HCT116 (cell line): Measurements from ENCODE around the gene LPCAT2. TPM values are rescaled to one million over a fixed set of nuclear protein-coding genes. Genes with fewer than 3 reads are reported as not detected.

Experiments
- ATAC-seq: fragments of 200-7000 bp; cut with Tn5 transposase; 2 replicates; pipeline ENCODE4 v1.9.1; 2020; ENCODE audit warnings: mild to moderate bottlenecking, moderate library complexity
- BruUV-seq: library from RNA; stranded (reverse); fragments of 400-500 nt; replicated peaks from 2 replicates; lab custom pipeline; 2021; lab: Mats Ljungman, UMichigan
- CTCF ChIA-PET: fragments of 300-600 bp; sonication (Branson Sonifier 250); formaldehyde crosslinking; loops from one replicate; lab custom pipeline; 2021; ENCODE audit warnings: antibody characterized with exemption; lab: Charles Lee
- POLR2A ChIA-PET: fragments of 300-600, 350-600 bp; sonication (Branson Sonifier 250); formaldehyde crosslinking; loops from one replicate; lab custom pipeline; 2021; ENCODE audit warnings: antibody characterized with exemption; lab: Charles Lee
- RAD21 ChIA-PET, 2 experiments: fragments of 300-600 bp; sonication (Branson Sonifier 250); formaldehyde crosslinking; loops; one replicate each; lab custom pipeline; 2023; ENCODE audit warnings: low total read pairs in 2 of 2; ENCODE audit not compliant: uncharacterized antibody in 2 of 2, unreplicated experiment in 2 of 2, low non-redundant PET in 1 of 2; lab: Charles Lee
- DNase-seq: peaks from one replicate; pipeline ENCODE4 v3.0.0-alpha.2; 2010; ENCODE audit warnings: low read depth, low spot score
- H2AFZ ChIP-seq: fragments of 200-600 bp; shearing (Covaris generic), sonication (generic); 2 replicates; pipeline ENCODE4 v1.6.1; 2017; ENCODE audit warnings: low read depth, mixed run types, mixed read lengths, antibody characterized with exemption, low read length; ENCODE audit not compliant: poor library complexity, severe bottlenecking
- H3K27ac ChIP-seq: 2 replicates; pipeline ENCODE4 v1.5.1; 2012; ENCODE audit warnings: low read depth, low read length
- H3K27me3 ChIP-seq: fragments of 200-600 bp; sonication (generic); 2 replicates; pipeline ENCODE4 v1.6.1; 2016; ENCODE audit warnings: mixed run types, low read length, mixed read lengths; ENCODE audit not compliant: insufficient read depth
- H3K36me3 ChIP-seq, 2 experiments: fragments of 200-500 bp in 1 of 2; fragments of 200-600 bp in 1 of 2; sonication (Bioruptor generic) in 1 of 2; sonication (generic) in 1 of 2; 2 replicates each; pipeline versions ENCODE4 v1.5.1 to v1.6.1; 2014 to 2016; ENCODE audit warnings: low read length in 2 of 2, inconsistent platforms in 1 of 2, mixed read lengths in 1 of 2, mixed run types in 1 of 2; ENCODE audit not compliant: insufficient read depth in 2 of 2, control insufficient read depth in 1 of 2
- H3K4me1 ChIP-seq, 2 experiments: fragments of 200-600 bp in 1 of 2; sonication (generic) in 1 of 2; 2 replicates each; pipeline versions ENCODE4 v1.5.1 to v1.6.1; 2012 to 2017; ENCODE audit warnings: low read length in 2 of 2, inconsistent platforms in 1 of 2, mild to moderate bottlenecking in 1 of 2, mixed read lengths in 1 of 2, mixed run types in 1 of 2, moderate library complexity in 1 of 2; ENCODE audit not compliant: insufficient read depth in 2 of 2, control insufficient read depth in 1 of 2
- H3K4me2 ChIP-seq: fragments of 200-600 bp; sonication (generic); 2 replicates; pipeline ENCODE4 v1.6.1; 2017; ENCODE audit warnings: mixed run types, low read length, mixed read lengths
- H3K4me3 ChIP-seq, 2 experiments: fragments of 200-600 bp in 1 of 2; sonication (generic) in 1 of 2; replicated peaks in 1 of 2; 2 replicates each; pipeline ENCODE4 v1.5.1; 2011 to 2016; ENCODE audit warnings: low read length in 2 of 2, control low read depth in 1 of 2, low read depth in 1 of 2, mild to moderate bottlenecking in 1 of 2, mixed read lengths in 1 of 2, mixed run types in 1 of 2
- H3K79me2 ChIP-seq: fragments of 200-600 bp; sonication (generic); 2 replicates; pipeline ENCODE4 v1.6.1; 2017; ENCODE audit warnings: mild to moderate bottlenecking, mixed run types, low read length, moderate library complexity, mixed read lengths; ENCODE audit not compliant: insufficient read depth
- H3K9ac ChIP-seq: fragments of 200-600 bp; sonication (generic); 2 replicates; pipeline ENCODE4 v1.6.1; 2016; ENCODE audit warnings: low read length, mixed read lengths
- H3K9me2 ChIP-seq: fragments of 200-600 bp; sonication (generic), shearing (Covaris generic); 2 replicates; pipeline ENCODE4 v1.6.1; 2017; ENCODE audit warnings: mixed run types, mild to moderate bottlenecking, moderate library complexity; ENCODE audit not compliant: insufficient read depth
- H3K9me3 ChIP-seq, 2 experiments: fragments of 200-500 bp in 1 of 2; fragments of 200-600 bp in 1 of 2; sonication (Bioruptor generic) in 1 of 2; sonication (generic) in 1 of 2; 2 replicates each; pipeline ENCODE4 v1.6.1; 2014 to 2017; ENCODE audit warnings: low read length in 2 of 2, mixed read lengths in 2 of 2, inconsistent platforms in 1 of 2, low read depth in 1 of 2, mild to moderate bottlenecking in 1 of 2, mixed run types in 1 of 2, moderate library complexity in 1 of 2; ENCODE audit not compliant: control insufficient read depth in 1 of 2, insufficient read depth in 1 of 2
- H4K20me1 ChIP-seq: fragments of 200-600 bp; sonication (generic), shearing (Covaris generic); 2 replicates; pipeline ENCODE4 v1.6.1; 2017; ENCODE audit warnings: mixed run types, mild to moderate bottlenecking, moderate library complexity; ENCODE audit not compliant: insufficient read depth
- CEBPB ChIP-seq: IDR thresholded peaks from 2 replicates; pipeline ENCODE4 v1.6.1; 2012; ENCODE audit warnings: low read depth
- EGR1 ChIP-seq: IDR thresholded peaks from 2 replicates; pipeline ENCODE4 v1.6.1; 2012; ENCODE audit warnings: low read depth
- ELF1 ChIP-seq: IDR thresholded peaks from 2 replicates; pipeline ENCODE4 v1.6.1; 2012; ENCODE audit warnings: low read depth, borderline replicate concordance
- EZH2 ChIP-seq: fragments of 200-600 bp; sonication (generic); IDR thresholded peaks from 2 replicates; pipeline ENCODE4 v1.6.1; 2017; ENCODE audit warnings: antibody characterized with exemption, mixed run types
- JUND ChIP-seq: IDR thresholded peaks from 2 replicates; pipeline ENCODE4 v1.6.1; 2012
- POLR2AphosphoS5 ChIP-seq: IDR thresholded peaks from 2 replicates; pipeline ENCODE4 v1.6.1; 2011; ENCODE audit warnings: mild to moderate bottlenecking, low read depth, low read length, moderate library complexity
- SRF ChIP-seq: IDR thresholded peaks from 2 replicates; pipeline ENCODE4 v1.6.1; 2012; ENCODE audit warnings: low read depth
- YY1 ChIP-seq: IDR thresholded peaks from 2 replicates; pipeline ENCODE4 v1.6.1; 2011; ENCODE audit warnings: low read length, low read depth, moderate library complexity, mild to moderate bottlenecking; ENCODE audit not compliant: insufficient replicate concordance; ENCODE audit errors: extremely low read depth
- ZFX ChIP-seq: fragments of 450-650 bp; IDR thresholded peaks from 2 replicates; pipeline ENCODE4 v1.6.1; 2017
- ZNF274 ChIP-seq: fragments of 200-500 bp; sonication (Bioruptor generic); IDR thresholded peaks from 2 replicates; pipeline ENCODE4 v1.6.1; 2014; ENCODE audit warnings: mild to moderate bottlenecking, low read depth, low read length, inconsistent platforms
- intact Hi-C: fragments of 100-400 bp; cut with micrococcal nuclease; formaldehyde crosslinking; loops from 2 replicates; pipeline ENCODE4 v1.10.0; 2022
- total RNA-seq: library from RNA; stranded (reverse); gene quantifications from one replicate; pipeline ENCODE4 v1.2.1, GENCODE V29; 2021; ENCODE audit not compliant: unreplicated experiment
- TF ChIP-seq, protein P1 (sequence below): IDR thresholded peaks from 2 replicates; pipeline ENCODE4 v1.6.1; 2012; ENCODE audit warnings: low read depth

Gene LPCAT2
- total RNA-seq, 1 experiment from 2014 or later: 13.1 TPM

DNA sequence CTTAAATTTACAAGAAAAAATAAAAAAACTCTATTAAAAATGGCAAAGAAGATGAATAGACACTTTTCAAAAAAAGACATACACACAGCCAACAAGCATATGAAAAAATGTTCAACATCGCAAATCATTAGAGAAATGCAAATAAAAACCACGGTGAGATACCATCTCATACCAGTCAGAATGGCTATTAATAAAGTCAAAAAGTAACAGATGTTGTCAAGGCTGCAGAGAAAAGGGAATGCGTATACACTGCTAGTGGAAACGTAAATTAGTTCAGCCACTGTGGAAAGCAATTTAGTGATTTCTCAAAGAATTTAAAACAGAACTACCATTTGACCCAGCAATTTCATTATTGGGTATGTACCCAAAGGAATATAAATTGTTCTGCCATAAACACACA is 89.1 kb downstream of the LPCAT2 start:
- Histone ChIP-seq H3K36me3 (no peaks in the 10 kb centered on the region), H4K20me1 (no peaks in the 10 kb centered on the region), H3K9me3 (no peaks in the 10 kb centered on the region), H3K4me3 (no peak overlapping the region), H3K4me1 (no peaks in the 10 kb centered on the region), H3K79me2 (no peaks in the 10 kb centered on the region), H3K27ac (no peak overlapping the region), H3K9me2 (no peaks in the 10 kb centered on the region), H2AFZ (no peak overlapping the region), H3K9ac (no peak overlapping the region), H3K27me3 (peaks cover 12% of the 10 kb centered on the region), H3K4me2 (no peak overlapping the region)
- DNase-seq: no peak
- ChIA-PET CTCF (no interaction called here), POLR2A (no interaction called here), RAD21 (no interaction called here)
- TF ChIP-seq EZH2 (no peak), ZNF274 (no peak), YY1 (no peak), SRF (no peak), POLR2AphosphoS5 (no peak), ZFX (no peak), ELF1 (no peak), JUND (no peak), CEBPB (no peak), EGR1 (no peak)
- TF ChIP-seq, protein P1, sequence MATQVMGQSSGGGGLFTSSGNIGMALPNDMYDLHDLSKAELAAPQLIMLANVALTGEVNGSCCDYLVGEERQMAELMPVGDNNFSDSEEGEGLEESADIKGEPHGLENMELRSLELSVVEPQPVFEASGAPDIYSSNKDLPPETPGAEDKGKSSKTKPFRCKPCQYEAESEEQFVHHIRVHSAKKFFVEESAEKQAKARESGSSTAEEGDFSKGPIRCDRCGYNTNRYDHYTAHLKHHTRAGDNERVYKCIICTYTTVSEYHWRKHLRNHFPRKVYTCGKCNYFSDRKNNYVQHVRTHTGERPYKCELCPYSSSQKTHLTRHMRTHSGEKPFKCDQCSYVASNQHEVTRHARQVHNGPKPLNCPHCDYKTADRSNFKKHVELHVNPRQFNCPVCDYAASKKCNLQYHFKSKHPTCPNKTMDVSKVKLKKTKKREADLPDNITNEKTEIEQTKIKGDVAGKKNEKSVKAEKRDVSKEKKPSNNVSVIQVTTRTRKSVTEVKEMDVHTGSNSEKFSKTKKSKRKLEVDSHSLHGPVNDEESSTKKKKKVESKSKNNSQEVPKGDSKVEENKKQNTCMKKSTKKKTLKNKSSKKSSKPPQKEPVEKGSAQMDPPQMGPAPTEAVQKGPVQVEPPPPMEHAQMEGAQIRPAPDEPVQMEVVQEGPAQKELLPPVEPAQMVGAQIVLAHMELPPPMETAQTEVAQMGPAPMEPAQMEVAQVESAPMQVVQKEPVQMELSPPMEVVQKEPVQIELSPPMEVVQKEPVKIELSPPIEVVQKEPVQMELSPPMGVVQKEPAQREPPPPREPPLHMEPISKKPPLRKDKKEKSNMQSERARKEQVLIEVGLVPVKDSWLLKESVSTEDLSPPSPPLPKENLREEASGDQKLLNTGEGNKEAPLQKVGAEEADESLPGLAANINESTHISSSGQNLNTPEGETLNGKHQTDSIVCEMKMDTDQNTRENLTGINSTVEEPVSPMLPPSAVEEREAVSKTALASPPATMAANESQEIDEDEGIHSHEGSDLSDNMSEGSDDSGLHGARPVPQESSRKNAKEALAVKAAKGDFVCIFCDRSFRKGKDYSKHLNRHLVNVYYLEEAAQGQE: no peak
- ATAC-seq: no peak
- intact Hi-C loops: no loop called here
- no TSS peak for BruUV-seq
